Liver (tissue), 9 donors: ENCODE results near the gene GPR68. TPM values are rescaled to one million over a fixed set of nuclear protein-coding genes. Genes with fewer than 3 reads are reported as not detected.

ENCODE experiments used
- DNase-seq: peaks from one replicate; pipeline ENCODE4 v3.0.0-alpha.2; 2017; ENCODE audit warnings: low spot score
- H3K27ac ChIP-seq, 2 donors: one replicate each; pipeline ENCODE4 v1.7.0; 2013; ENCODE audit warnings: inconsistent platforms in 2 of 2, low read length in 2 of 2, control low read depth in 1 of 2, low read depth in 1 of 2, mild to moderate bottlenecking in 1 of 2
- H3K27me3 ChIP-seq, 4 donors: one replicate each; pipeline versions ENCODE4 v1.6.1 to v1.7.0; 2013; ENCODE audit warnings: low read length in 3 of 4, inconsistent platforms in 1 of 4, mild to moderate bottlenecking in 1 of 4, moderate library complexity in 1 of 4; ENCODE audit not compliant: control insufficient read depth in 4 of 4, insufficient read depth in 4 of 4
- H3K36me3 ChIP-seq, 4 donors: one replicate each; pipeline versions ENCODE4 v1.6.1 to v1.7.0; 2013; ENCODE audit warnings: low read length in 3 of 4, mild to moderate bottlenecking in 3 of 4, low read depth in 1 of 4, moderate library complexity in 1 of 4; ENCODE audit not compliant: control insufficient read depth in 4 of 4, insufficient read depth in 3 of 4
- H3K4me1 ChIP-seq, 4 donors: one replicate each; pipeline versions ENCODE4 v1.6.1 to v1.7.0; 2013; ENCODE audit warnings: low read length in 3 of 4, mild to moderate bottlenecking in 3 of 4, moderate library complexity in 1 of 4; ENCODE audit not compliant: control insufficient read depth in 4 of 4, insufficient read depth in 4 of 4
- H3K4me3 ChIP-seq, 3 donors: one replicate each; pipeline versions ENCODE4 v1.6.1 to v1.7.0; 2013; ENCODE audit warnings: low read length in 3 of 3, control low read depth in 1 of 3, low read depth in 1 of 3, mild to moderate bottlenecking in 1 of 3
- H3K9ac ChIP-seq, 2 donors: one replicate each; pipeline ENCODE4 v1.7.0; 2013; ENCODE audit warnings: low read length in 2 of 2, mild to moderate bottlenecking in 2 of 2, moderate library complexity in 2 of 2, control low read depth in 1 of 2, low read depth in 1 of 2
- H3K9me3 ChIP-seq, 4 donors: one replicate each; pipeline versions ENCODE4 v1.6.1 to v1.7.0; 2013; ENCODE audit warnings: low read length in 3 of 4; ENCODE audit not compliant: control insufficient read depth in 4 of 4
- ATF3 ChIP-seq: IDR thresholded peaks from 2 replicates; pipeline ENCODE4 v1.6.1; 2016; ENCODE audit warnings: antibody characterized with exemption
- CTCF ChIP-seq: fragments of 150-350 bp; IDR thresholded peaks from 2 replicates; pipeline ENCODE4 v1.5.1; 2017; ENCODE audit warnings: improper control_type of control experiment, low read depth, low read length; ENCODE audit not compliant: missing input control
- EGR1 ChIP-seq, 2 donors: IDR thresholded peaks; 2 replicates each; pipeline ENCODE4 v1.6.1; 2016 to 2018; ENCODE audit warnings: antibody characterized with exemption in 2 of 2, low read depth in 2 of 2
- FOXA1 ChIP-seq: IDR thresholded peaks from 2 replicates; pipeline ENCODE4 v1.6.1; 2016; ENCODE audit warnings: antibody characterized with exemption
- FOXA2 ChIP-seq: IDR thresholded peaks from 2 replicates; pipeline ENCODE4 v1.6.1; 2016; ENCODE audit warnings: antibody characterized with exemption
- GABPA ChIP-seq, 2 donors: IDR thresholded peaks in 1 of 2; conservative IDR thresholded peaks in 1 of 2; 2 replicates each; pipeline ENCODE4 v1.6.1; 2016; ENCODE audit warnings: antibody characterized with exemption in 2 of 2, mild to moderate bottlenecking in 1 of 2, moderate library complexity in 1 of 2
- HNF4G ChIP-seq: IDR thresholded peaks from 2 replicates; pipeline ENCODE4 v1.6.1; 2016; ENCODE audit warnings: antibody characterized with exemption
- JUND ChIP-seq, 2 donors: IDR thresholded peaks; 2 replicates each; pipeline ENCODE4 v1.6.1; 2016; ENCODE audit warnings: antibody characterized with exemption in 2 of 2
- MAX ChIP-seq: IDR thresholded peaks from 2 replicates; pipeline ENCODE4 v1.6.1; 2016; ENCODE audit warnings: antibody characterized with exemption
- NR2F2 ChIP-seq: IDR thresholded peaks from 2 replicates; pipeline ENCODE4 v1.6.1; 2016; ENCODE audit warnings: antibody characterized with exemption
- RAD21 ChIP-seq, 2 donors: IDR thresholded peaks; 2 replicates each; pipeline ENCODE4 v1.6.1; 2016; ENCODE audit warnings: antibody characterized with exemption in 2 of 2, mild to moderate bottlenecking in 2 of 2
- REST ChIP-seq: IDR thresholded peaks from 2 replicates; pipeline ENCODE4 v1.6.1; 2016; ENCODE audit warnings: antibody characterized with exemption, mild to moderate bottlenecking
- RXRA ChIP-seq, 2 donors: IDR thresholded peaks; 2 replicates each; pipeline ENCODE4 v1.6.1; 2017 to 2018; ENCODE audit warnings: antibody characterized with exemption in 2 of 2, mild to moderate bottlenecking in 1 of 2
- SP1 ChIP-seq: IDR thresholded peaks from 2 replicates; pipeline ENCODE4 v1.6.1; 2018; ENCODE audit warnings: antibody characterized with exemption, mild to moderate bottlenecking
- TAF1 ChIP-seq: conservative IDR thresholded peaks from 2 replicates; pipeline ENCODE4 v1.6.1; 2016; ENCODE audit warnings: antibody characterized with exemption, mild to moderate bottlenecking
- YY1 ChIP-seq: IDR thresholded peaks from 2 replicates; pipeline ENCODE4 v1.6.1; 2016; ENCODE audit warnings: antibody characterized with exemption, mild to moderate bottlenecking
- ZBTB33 ChIP-seq: IDR thresholded peaks from 2 replicates; pipeline ENCODE4 v1.6.1; 2016; ENCODE audit warnings: antibody characterized with exemption
- WGBS: extraction: QIAGEN DNeasy Blood & Tissue Kit; methylation state at CpG from one replicate; pipeline ENCODE4 v1.1.7; 2013; 5-methylcytosine and 5-hydroxymethylcytosine counted together
- polyA plus RNA-seq, 2 donors: library from polyadenylated mRNA; stranded (reverse) in 1 of 2; unstranded in 1 of 2; fragments of 200-250 nt in 1 of 2; fragments of >200 nt in 1 of 2; fragmentation: Nextera tagmentation in 1 of 2; extraction: Ambion mirVana in 1 of 2; gene quantifications; one replicate each; pipeline versions ENCODE4 v1.2.1 to v1.2.3, GENCODE V29; 2013 to 2015
- total RNA-seq, 2 donors: library from RNA; depleted of rRNA; stranded (reverse); fragments of >200 nt; gene quantifications; one replicate each; pipeline ENCODE4 v1.2.3, GENCODE V29; 2014
- donor health status: healthy.
- donor health status: healthy.
- donor health status: healthy.
- donor health status: healthy.
- donor health status: healthy.

The GPR68 gene
- total and polyA plus RNA-seq, 4 donors = 0.17 to 0.37 (median 0.33) TPM; not detected in 1

GRCh38 chr14:91220581-91221000 lies 23.9 kb downstream of the GPR68 start:
- H3K9me3 ChIP-seq = no peaks in the 10 kb centered on the region
- peaks cover 3 to 66% (median 31%) of the 10 kb centered on the region in 4 donors for H3K36me3 ChIP-seq
- no peak for DNase-seq
- H3K27me3 ChIP-seq = no peaks in the 10 kb centered on the region
- no peak for TF ChIP-seq NR2F2
- TF ChIP-seq HNF4G = no peak
- no peak for TF ChIP-seq SP1
- TF ChIP-seq ATF3 = no peak
- no peak for TF ChIP-seq FOXA1
- no peak for TF ChIP-seq GABPA (IDR thresholded peaks at IDR 0.05 in 1 of 2, conservative IDR thresholded peaks at IDR 0.05 in 1 of 2)
- no peak for TF ChIP-seq YY1
- no peak for TF ChIP-seq TAF1
- no peak for TF ChIP-seq EGR1 (IDR thresholded peaks at IDR 0.05; ENCODE audit: low read depth in 2 of 2)
- TF ChIP-seq MAX = no peak
- TF ChIP-seq REST = no peak
- TF ChIP-seq RXRA (IDR thresholded peaks at IDR 0.05) = no peak
- TF ChIP-seq JUND (IDR thresholded peaks at IDR 0.05) = no peak
- no peak for TF ChIP-seq RAD21 (IDR thresholded peaks at IDR 0.05)
- no peak for TF ChIP-seq ZBTB33
- H3K27ac ChIP-seq = no peak overlapping the region
- H3K4me1 ChIP-seq = no peaks in the 10 kb centered on the region
- no peak overlapping the region for H3K9ac ChIP-seq
- WGBS = 94% methylated on average over 9 of the region's 9 CpGs
- H3K4me3 ChIP-seq = no peak overlapping the region

- Histone ChIP-seq H3K9ac (no peak overlapping the region), H3K4me1 (no peaks in the 10 kb centered on the region), H3K27me3 (no peaks in the 10 kb centered on the region), H3K36me3 (peaks cover 5 to 65% (median 30%) of the 10 kb centered on the region in 4 donors), H3K9me3 (no peaks in the 10 kb centered on the region), H3K27ac (no peak overlapping the region), H3K4me3 (no peak overlapping the region)
- 82% methylated on average over 13 of the region's 13 CpGs for WGBS
- TF ChIP-seq FOXA2 (no peak), HNF4G (no peak), ATF3 (no peak), NR2F2 (no peak), REST (no peak), JUND (IDR thresholded peaks at IDR 0.05) (no peak), RAD21 (IDR thresholded peaks at IDR 0.05) (no peak), CTCF (no peak), RXRA (IDR thresholded peaks at IDR 0.05) (no peak)
- DNase-seq = no peak
Measured at GRCh38 chr14:91219517-91220389, 24.8 kb downstream of the GPR68 start.
